Measurements from ENCODE around the gene ITGAE. TPM values are rescaled to one million over a fixed set of nuclear protein-coding genes. Genes with fewer than 3 reads are reported as not detected.

The ITGAE gene
- total and polyA plus RNA-seq, 4 donors: 16.0 to 57.0 (median 27.9) TPM

DNA sequence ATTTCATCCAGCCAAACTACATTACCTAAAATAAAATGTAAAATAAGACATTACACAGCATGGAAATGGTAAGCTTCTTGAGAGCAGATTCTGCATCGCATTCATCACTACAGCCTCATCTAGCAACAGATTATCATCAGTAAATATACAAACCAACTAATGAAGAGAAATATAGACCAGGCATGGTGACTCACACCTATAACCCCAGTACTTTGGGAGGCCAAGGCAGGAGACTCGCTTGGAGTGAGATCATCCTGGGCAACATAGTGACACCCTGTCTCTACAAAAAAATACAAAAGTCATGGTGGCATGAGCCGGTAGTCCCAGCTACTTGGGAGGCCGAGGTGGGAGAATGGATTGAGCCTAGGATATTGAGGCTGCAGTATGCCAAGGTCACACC lies 25.2 kb upstream of the ITGAE start:
- H3K36me3 ChIP-seq (ENCODE audit: control insufficient read depth in 1 of 2, insufficient read depth in 2 of 2, low read length in 1 of 2): peaks cover 6% of the 10 kb centered on the region in 2 donors

DNA sequence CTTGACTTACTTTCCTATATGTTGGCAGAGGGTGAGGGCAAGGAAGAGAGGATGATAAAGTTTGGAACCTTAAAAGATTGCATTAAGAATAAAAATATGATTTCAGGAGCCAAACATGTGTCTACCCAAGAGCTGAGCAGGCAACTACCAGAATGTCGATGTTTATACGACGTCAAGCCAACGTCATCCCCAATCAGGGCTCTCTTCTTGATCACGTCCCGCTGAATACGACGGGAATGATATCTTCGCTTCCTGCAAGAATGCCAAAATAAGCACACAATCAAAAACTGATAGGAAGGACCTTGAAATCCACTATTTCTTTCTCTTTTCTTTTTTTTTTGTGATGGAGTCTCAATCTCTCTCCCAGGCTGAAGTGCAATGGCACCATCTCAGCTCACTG lies 20.1 kb upstream of the ITGAE start:
- H3K27me3 ChIP-seq (ENCODE audit: control insufficient read depth in 1 of 2, insufficient read depth in 2 of 2, low read length in 1 of 2): no peaks in the 10 kb centered on the region
- no peak for DNase-seq
- no peak for ATAC-seq (ENCODE audit: low FRiP score)
- no peaks in the 10 kb centered on the region for H3K9me3 ChIP-seq (ENCODE audit: control insufficient read depth, low read length)
- WGBS, 2 donors: 82 to 83% methylated on average over 9 of the region's 9 CpGs
- H3K27ac ChIP-seq (ENCODE audit: low read depth in 1 of 2, low read length in 2 of 2): no peak overlapping the region
- no peaks in the 10 kb centered on the region for H3K4me1 ChIP-seq (ENCODE audit: control insufficient read depth in 1 of 2, insufficient read depth in 2 of 2, low read length in 2 of 2)
- intact Hi-C loops (cut with DNase I): no loop called here
- no peak overlapping the region for H3K4me3 ChIP-seq (ENCODE audit: low read length in 2 of 2)
- peaks cover 3 to 6% of the 10 kb centered on the region in 2 donors for H3K36me3 ChIP-seq (ENCODE audit: control insufficient read depth in 1 of 2, insufficient read depth in 2 of 2, low read length in 1 of 2)

More for the DNA sequence above, 25.2 kb upstream of the ITGAE start:
- Histone ChIP-seq H3K9me3 (ENCODE audit: control insufficient read depth, low read length) (no peaks in the 10 kb centered on the region), H3K4me3 (ENCODE audit: low read length in 2 of 2) (no peak overlapping the region), H3K27me3 (ENCODE audit: control insufficient read depth in 1 of 2, insufficient read depth in 2 of 2, low read length in 1 of 2) (no peaks in the 10 kb centered on the region), H3K4me1 (ENCODE audit: control insufficient read depth in 1 of 2, insufficient read depth in 2 of 2, low read length in 2 of 2) (peaks cover 0 to 2% of the 10 kb centered on the region in 2 donors), H3K27ac (ENCODE audit: low read depth in 1 of 2, low read length in 2 of 2) (no peak overlapping the region)
- no peak for ATAC-seq (ENCODE audit: low FRiP score)
- WGBS, 2 donors: 88 to 90% methylated on average over 4 of the region's 4 CpGs
- DNase-seq: no peak
- intact Hi-C loops (cut with DNase I): no loop called here

DNA sequence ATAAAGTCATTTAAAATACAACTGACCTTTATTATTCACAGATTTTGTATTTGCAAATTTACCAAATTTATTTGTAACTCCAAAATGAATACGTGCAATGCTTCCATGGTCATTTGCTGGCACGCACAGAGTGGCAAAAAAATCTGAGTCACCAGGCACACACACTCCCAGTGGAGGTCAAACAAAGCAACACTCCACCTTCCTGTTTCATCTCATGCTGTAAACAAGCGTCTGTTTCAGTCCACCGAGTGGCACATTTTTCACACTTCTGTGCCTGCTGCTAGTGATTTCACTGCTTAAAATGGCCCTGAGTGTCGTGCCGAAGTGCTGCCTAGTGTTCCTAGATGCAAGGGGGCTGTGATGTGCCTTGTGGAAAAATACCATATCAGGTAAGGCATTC lies 17.8 kb upstream of the ITGAE start:
- no peaks in the 10 kb centered on the region for H3K9me3 ChIP-seq (ENCODE audit: control insufficient read depth, low read length)
- intact Hi-C loops (cut with DNase I): no loop called here
- 87 to 89% methylated on average over 6 of the region's 6 CpGs for WGBS, 2 donors
- H3K27ac ChIP-seq (ENCODE audit: low read depth in 1 of 2, low read length in 2 of 2): no peak overlapping the region
- no peak for DNase-seq
- no peaks in the 10 kb centered on the region for H3K27me3 ChIP-seq (ENCODE audit: control insufficient read depth in 1 of 2, insufficient read depth in 2 of 2, low read length in 1 of 2)
- peaks cover 0 to 3% of the 10 kb centered on the region in 2 donors for H3K36me3 ChIP-seq (ENCODE audit: control insufficient read depth in 1 of 2, insufficient read depth in 2 of 2, low read length in 1 of 2)
- H3K4me3 ChIP-seq (ENCODE audit: low read length in 2 of 2): no peak overlapping the region
- ATAC-seq (ENCODE audit: low FRiP score): no peak
- H3K4me1 ChIP-seq (ENCODE audit: control insufficient read depth in 1 of 2, insufficient read depth in 2 of 2, low read length in 2 of 2): no peaks in the 10 kb centered on the region

DNA sequence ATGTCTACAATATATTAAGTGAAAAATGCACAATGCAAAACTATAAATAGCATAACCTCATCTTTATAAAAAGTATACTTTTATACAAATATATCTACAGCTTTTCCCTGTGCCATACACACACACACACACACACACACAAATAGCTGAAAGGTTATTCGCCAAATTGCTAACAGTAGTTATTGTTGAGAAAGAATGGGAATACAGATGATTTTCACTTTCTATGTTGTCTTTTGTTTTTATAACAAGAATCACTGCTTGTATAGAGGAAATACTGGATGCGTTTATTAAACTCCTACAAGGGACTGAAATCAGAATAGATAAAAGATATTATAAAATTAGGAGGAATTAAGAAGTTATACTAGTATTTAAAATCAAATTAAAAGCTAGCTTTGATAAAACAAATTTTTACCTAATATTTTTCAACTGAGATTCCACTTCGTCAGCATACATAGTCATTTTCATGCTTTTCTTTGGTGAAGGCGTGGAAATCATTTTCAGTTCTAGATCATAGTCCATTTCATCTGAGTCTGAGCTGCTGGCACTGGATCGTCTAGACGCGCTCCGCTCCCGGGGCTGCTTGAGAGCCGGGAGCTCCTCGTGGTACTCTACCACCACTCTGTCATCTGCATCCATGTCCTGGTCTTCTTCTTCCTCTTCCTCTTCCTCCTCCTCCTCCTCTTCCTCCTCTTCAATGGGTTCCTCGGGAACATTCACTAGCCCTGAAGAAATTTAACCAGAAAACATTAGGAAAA lies 17.0 kb upstream of the ITGAE start:
- ATAC-seq (ENCODE audit: low FRiP score) (no peak), DNase-seq (no peak)
- no peak overlapping the region for H3K27ac ChIP-seq (ENCODE audit: low read depth in 1 of 2, low read length in 2 of 2)
- H3K27me3 ChIP-seq (ENCODE audit: control insufficient read depth in 1 of 2, insufficient read depth in 2 of 2, low read length in 1 of 2): no peaks in the 10 kb centered on the region
- intact Hi-C loops (cut with DNase I): no loop called here
- H3K4me1 ChIP-seq (ENCODE audit: control insufficient read depth in 1 of 2, insufficient read depth in 2 of 2, low read length in 2 of 2): no peaks in the 10 kb centered on the region
- no peaks in the 10 kb centered on the region for H3K9me3 ChIP-seq (ENCODE audit: control insufficient read depth, low read length)
- H3K4me3 ChIP-seq (ENCODE audit: low read length in 2 of 2): no peak overlapping the region
- WGBS, 2 donors: 90 to 92% methylated on average over 12 of the region's 12 CpGs
- peaks cover 0 to 3% of the 10 kb centered on the region in 2 donors for H3K36me3 ChIP-seq (ENCODE audit: control insufficient read depth in 1 of 2, insufficient read depth in 2 of 2, low read length in 1 of 2)

DNA sequence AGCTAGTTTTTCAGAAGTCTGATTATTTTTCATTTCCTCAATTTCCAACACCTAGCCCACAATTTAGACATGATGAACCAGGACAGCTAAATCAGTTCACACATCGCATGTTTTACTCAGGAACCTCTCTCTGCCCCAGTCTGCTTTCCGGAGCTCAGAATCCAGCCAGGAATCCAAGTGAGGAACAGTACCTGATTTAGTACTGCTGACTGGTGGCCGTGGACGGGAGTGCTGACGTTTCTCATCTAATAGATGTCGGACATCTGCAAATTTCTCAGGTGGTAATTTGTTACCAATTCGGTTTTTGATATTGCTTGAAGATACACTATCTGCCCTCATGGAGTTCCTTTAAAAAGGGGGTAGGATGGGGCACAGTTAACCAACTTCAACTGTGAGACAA lies 14.9 kb upstream of the ITGAE start:
- Histone ChIP-seq H3K27ac (ENCODE audit: low read depth in 1 of 2, low read length in 2 of 2) (no peak overlapping the region), H3K4me3 (ENCODE audit: low read length in 2 of 2) (no peak overlapping the region), H3K36me3 (ENCODE audit: control insufficient read depth in 1 of 2, insufficient read depth in 2 of 2, low read length in 1 of 2) (peaks cover 1 to 3% of the 10 kb centered on the region in 2 donors), H3K9me3 (ENCODE audit: control insufficient read depth, low read length) (no peaks in the 10 kb centered on the region), H3K27me3 (ENCODE audit: control insufficient read depth in 1 of 2, insufficient read depth in 2 of 2, low read length in 1 of 2) (no peaks in the 10 kb centered on the region), H3K4me1 (ENCODE audit: control insufficient read depth in 1 of 2, insufficient read depth in 2 of 2, low read length in 2 of 2) (no peaks in the 10 kb centered on the region)
- intact Hi-C loops (cut with DNase I): no loop called here
- 83 to 88% methylated on average over 7 of the region's 7 CpGs for WGBS, 2 donors
- no peak for ATAC-seq (ENCODE audit: low FRiP score)
- DNase-seq: no peak

DNA sequence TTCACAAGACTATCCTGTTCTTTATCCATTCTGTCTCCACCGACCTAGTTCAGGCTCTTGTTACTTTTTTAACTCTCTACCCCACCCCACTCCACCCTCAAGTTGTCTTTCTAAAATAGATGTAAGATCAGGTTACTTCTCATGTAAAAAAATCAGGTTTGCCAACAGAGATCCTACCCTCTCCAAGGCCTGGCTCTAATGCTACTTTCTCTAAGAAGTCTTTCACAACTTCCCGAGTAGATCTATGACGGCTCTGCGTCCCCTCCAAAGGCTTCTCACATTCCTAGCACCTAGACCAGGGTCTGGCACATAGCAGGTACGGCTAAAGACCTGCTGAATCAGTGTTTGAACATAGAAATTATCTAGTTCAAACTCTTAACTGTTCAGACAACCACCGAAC lies 14.1 kb upstream of the ITGAE start:
- Histone ChIP-seq H3K27me3 (ENCODE audit: control insufficient read depth in 1 of 2, insufficient read depth in 2 of 2, low read length in 1 of 2) (no peaks in the 10 kb centered on the region), H3K4me1 (ENCODE audit: control insufficient read depth in 1 of 2, insufficient read depth in 2 of 2, low read length in 2 of 2) (no peaks in the 10 kb centered on the region), H3K4me3 (ENCODE audit: low read length in 2 of 2) (no peak overlapping the region), H3K27ac (ENCODE audit: low read depth in 1 of 2, low read length in 2 of 2) (no peak overlapping the region), H3K36me3 (ENCODE audit: control insufficient read depth in 1 of 2, insufficient read depth in 2 of 2, low read length in 1 of 2) (peaks cover 3 to 4% of the 10 kb centered on the region in 2 donors), H3K9me3 (ENCODE audit: control insufficient read depth, low read length) (no peaks in the 10 kb centered on the region)
- intact Hi-C loops (cut with DNase I): no loop called here
- DNase-seq: no peak
- 89 to 90% methylated on average over 6 of the region's 6 CpGs for WGBS, 2 donors
- no peak for ATAC-seq (ENCODE audit: low FRiP score)

DNA sequence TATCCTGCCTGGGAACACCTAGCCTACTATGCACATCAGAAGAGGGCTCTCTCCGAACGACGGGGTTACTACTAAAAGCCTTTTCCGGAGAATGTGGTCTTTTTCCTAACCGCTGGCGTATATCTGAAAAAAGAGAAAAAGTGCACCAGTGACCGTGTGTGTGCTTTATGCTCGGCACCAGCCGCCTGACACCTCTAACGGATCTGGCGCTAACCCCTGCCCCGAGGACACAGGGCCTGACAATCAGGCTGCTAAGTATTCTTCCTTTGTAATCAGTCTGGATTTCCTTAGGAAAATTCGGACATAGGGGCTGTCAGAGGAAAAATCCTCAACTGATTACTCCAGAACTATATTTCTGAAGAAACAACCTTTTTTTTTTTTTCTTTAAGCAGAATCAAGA lies 13.4 kb upstream of the ITGAE start:
- DNase-seq (no peak), ATAC-seq (ENCODE audit: low FRiP score) (no peak)
- Histone ChIP-seq H3K36me3 (ENCODE audit: control insufficient read depth in 1 of 2, insufficient read depth in 2 of 2, low read length in 1 of 2) (peaks cover 3 to 5% of the 10 kb centered on the region in 2 donors), H3K4me3 (ENCODE audit: low read length in 2 of 2) (no peak overlapping the region), H3K27me3 (ENCODE audit: control insufficient read depth in 1 of 2, insufficient read depth in 2 of 2, low read length in 1 of 2) (no peaks in the 10 kb centered on the region), H3K27ac (ENCODE audit: low read depth in 1 of 2, low read length in 2 of 2) (no peak overlapping the region), H3K4me1 (ENCODE audit: control insufficient read depth in 1 of 2, insufficient read depth in 2 of 2, low read length in 2 of 2) (no peaks in the 10 kb centered on the region), H3K9me3 (ENCODE audit: control insufficient read depth, low read length) (no peaks in the 10 kb centered on the region)
- 92 to 94% methylated on average over 13 of the region's 13 CpGs for WGBS, 2 donors
- intact Hi-C loops (cut with DNase I): no loop called here

DNA sequence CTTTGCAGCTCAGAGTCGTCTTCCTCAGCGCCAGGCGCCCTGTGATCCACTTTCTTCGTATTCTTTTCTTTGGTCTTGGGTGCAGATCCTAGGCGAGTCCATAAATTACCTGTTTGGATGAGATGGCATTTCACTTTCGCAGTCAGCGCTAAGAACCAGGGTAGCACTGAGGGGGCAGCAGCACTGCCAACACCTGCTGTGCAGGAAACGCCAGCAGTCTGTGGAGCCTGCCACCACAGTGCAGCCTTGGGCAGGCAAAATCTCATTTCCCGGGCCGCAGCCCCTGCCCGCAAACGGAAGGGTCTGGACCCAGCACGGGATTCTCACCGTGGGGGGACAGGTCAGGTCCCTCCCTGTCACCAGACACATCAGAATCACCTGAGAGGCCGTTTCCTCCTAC lies 12.2 kb upstream of the ITGAE start:
- H3K36me3 ChIP-seq (ENCODE audit: control insufficient read depth in 1 of 2, insufficient read depth in 2 of 2, low read length in 1 of 2): peaks cover 0 to 5% of the 10 kb centered on the region in 2 donors

DNA sequence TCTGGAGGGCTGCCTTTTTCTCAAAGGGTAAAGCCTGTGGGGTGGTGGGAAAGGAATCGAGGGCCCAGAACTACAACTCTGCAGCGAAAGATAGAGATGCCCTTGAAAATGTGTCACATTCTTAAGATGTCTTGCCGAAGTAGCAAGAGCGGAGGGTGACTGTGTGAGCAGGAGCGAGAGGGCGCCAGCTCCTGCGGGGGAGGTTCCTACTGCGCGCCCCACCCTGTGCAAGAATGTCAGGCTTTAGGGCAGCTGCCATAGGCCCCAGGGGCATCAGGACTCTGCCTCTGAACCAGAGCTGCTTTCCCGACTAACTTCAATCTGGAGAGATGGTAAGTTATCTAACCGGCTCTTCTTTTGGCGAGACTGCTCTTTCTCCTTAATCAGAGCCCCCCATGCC lies 11.8 kb upstream of the ITGAE start:
- Histone ChIP-seq H3K4me3 (ENCODE audit: low read length in 2 of 2) (no peak overlapping the region), H3K36me3 (ENCODE audit: control insufficient read depth in 1 of 2, insufficient read depth in 2 of 2, low read length in 1 of 2) (peaks cover 0 to 5% of the 10 kb centered on the region in 2 donors), H3K27ac (ENCODE audit: low read depth in 1 of 2, low read length in 2 of 2) (no peak overlapping the region), H3K4me1 (ENCODE audit: control insufficient read depth in 1 of 2, insufficient read depth in 2 of 2, low read length in 2 of 2) (no peaks in the 10 kb centered on the region), H3K27me3 (ENCODE audit: control insufficient read depth in 1 of 2, insufficient read depth in 2 of 2, low read length in 1 of 2) (no peaks in the 10 kb centered on the region), H3K9me3 (ENCODE audit: control insufficient read depth, low read length) (no peaks in the 10 kb centered on the region)
- no peak for DNase-seq
- ATAC-seq (ENCODE audit: low FRiP score): no peak
- intact Hi-C loops (cut with DNase I): no loop called here
- WGBS, 2 donors: 90 to 93% methylated on average over 12 of the region's 12 CpGs

More for the DNA sequence above, 12.2 kb upstream of the ITGAE start:
- no peak for ATAC-seq (ENCODE audit: low FRiP score)
- H3K27ac ChIP-seq (ENCODE audit: low read depth in 1 of 2, low read length in 2 of 2): no peak overlapping the region
- H3K4me3 ChIP-seq (ENCODE audit: low read length in 2 of 2): no peak overlapping the region
- no peaks in the 10 kb centered on the region for H3K27me3 ChIP-seq (ENCODE audit: control insufficient read depth in 1 of 2, insufficient read depth in 2 of 2, low read length in 1 of 2)
- intact Hi-C loops (cut with DNase I): no loop called here
- no peaks in the 10 kb centered on the region for H3K9me3 ChIP-seq (ENCODE audit: control insufficient read depth, low read length)
- DNase-seq: no peak
- no peaks in the 10 kb centered on the region for H3K4me1 ChIP-seq (ENCODE audit: control insufficient read depth in 1 of 2, insufficient read depth in 2 of 2, low read length in 2 of 2)
- 93% methylated on average over 15 of the region's 15 CpGs for WGBS, 2 donors
